Endodermal cell (in vitro differentiated cells): ENCODE results near the gene RFC4. TPM values are rescaled to one million over a fixed set of nuclear protein-coding genes. Genes with fewer than 3 reads are reported as not detected.

Source experiments
- DNase-seq: peaks from one replicate; pipeline ENCODE4 v3.0.0-alpha.2; 2017
- H3K27ac ChIP-seq: 2 replicates; pipeline ENCODE4 v1.5.1; 2013; ENCODE audit warnings: mild to moderate bottlenecking, low read depth, low read length, moderate library complexity
- H3K27me3 ChIP-seq: 2 replicates; pipeline ENCODE4 v1.6.1; 2013; ENCODE audit warnings: mild to moderate bottlenecking, low read length, moderate library complexity; ENCODE audit not compliant: insufficient read depth, control insufficient read depth, poor library complexity, severe bottlenecking
- H3K36me3 ChIP-seq: 2 replicates; pipeline ENCODE4 v1.7.0; 2013; ENCODE audit warnings: mild to moderate bottlenecking, low read length, moderate library complexity; ENCODE audit not compliant: control insufficient read depth, insufficient read depth
- H3K4me1 ChIP-seq: one replicate; pipeline ENCODE4 v1.7.0; 2013; ENCODE audit warnings: low read length; ENCODE audit not compliant: control insufficient read depth, insufficient read depth
- H3K4me3 ChIP-seq: 2 replicates; pipeline ENCODE4 v1.5.1; 2013; ENCODE audit warnings: mild to moderate bottlenecking, low read length, moderate library complexity
- H3K9ac ChIP-seq: 2 replicates; pipeline ENCODE4 v1.6.1; 2013; ENCODE audit warnings: mild to moderate bottlenecking, low read length, moderate library complexity; ENCODE audit not compliant: poor library complexity, severe bottlenecking; ENCODE audit errors: extremely low read depth
- H3K9me3 ChIP-seq: 2 replicates; pipeline ENCODE4 v1.6.1; 2013; ENCODE audit warnings: mild to moderate bottlenecking, low read length, moderate library complexity; ENCODE audit not compliant: control insufficient read depth
- H3K27ac Mint-ChIP-seq: 2 replicates; pipeline ENCODE4 v1.8.0; 2020; ENCODE audit warnings: mixed read lengths
- H3K27me3 Mint-ChIP-seq: 2 replicates; pipeline ENCODE4 v1.8.0; 2021; ENCODE audit warnings: mild to moderate bottlenecking, mixed read lengths; ENCODE audit not compliant: insufficient read depth
- H3K36me3 Mint-ChIP-seq: 2 replicates; pipeline ENCODE4 v1.8.0; 2020; ENCODE audit warnings: low read depth, mixed read lengths
- H3K4me1 Mint-ChIP-seq: 2 replicates; pipeline ENCODE4 v1.8.0; 2020; ENCODE audit warnings: mixed read lengths
- H3K4me3 Mint-ChIP-seq: 2 replicates; pipeline ENCODE4 v1.8.0; 2020; ENCODE audit warnings: mild to moderate bottlenecking, moderate library complexity, mixed read lengths
- H3K9me3 Mint-ChIP-seq: 2 replicates; pipeline ENCODE4 v1.8.0; 2020; ENCODE audit warnings: mild to moderate bottlenecking, mixed read lengths
- CTCF ChIP-seq: fragments of 200-600 bp; sonication (generic); conservative IDR thresholded peaks from 2 replicates; pipeline ENCODE4 v1.5.0; 2021; ENCODE audit warnings: antibody characterized with exemption, mild to moderate bottlenecking
- WGBS, 2 experiments: methylation state at CpG; one replicate each; pipeline versions ENCODE4 v1.1.5 to v1.1.7; 2013; ENCODE audit warnings: missing lambda C conversion rate in 2 of 2, mixed read lengths in 1 of 2; ENCODE audit not compliant: insufficient coverage in 1 of 2, insufficient read length in 1 of 2; 5-methylcytosine and 5-hydroxymethylcytosine counted together
- total RNA-seq, 2 donors: library from RNA; stranded (reverse); fragmentation: NEBNext Ultra II Directional in 1 of 2; extraction: Animal tissue kit (Norgen Biotek cat#: 25700) in 1 of 2; gene quantifications; 2 replicates in 1 of 2; 3 replicates in 1 of 2; pipeline ENCODE4 v1.2.1, GENCODE V29; 2021

RFC4 gene
- total RNA-seq, 2 donors from 2014 or later, result 57.6 to 111 TPM

- Histone ChIP-seq H3K9ac (no peak overlapping the region), H3K27me3 (peaks cover 16% of the 10 kb centered on the region), H3K27ac (no peak overlapping the region), H3K4me3 (no peak overlapping the region), H3K36me3 (no peaks in the 10 kb centered on the region), H3K9me3 (no peaks in the 10 kb centered on the region), H3K4me1 (no peaks in the 10 kb centered on the region)
- Mint-ChIP-seq H3K4me1 (peaks cover 9% of the 10 kb centered on the region), H3K36me3 (no peaks in the 10 kb centered on the region), H3K9me3 (no peaks in the 10 kb centered on the region), H3K4me3 (no peak overlapping the region), H3K27ac (no peak overlapping the region), H3K27me3 (peaks cover 85% of the 10 kb centered on the region)
- DNase-seq, result peak; percentile 93
- TF ChIP-seq CTCF, result peak; percentile 57
- WGBS, 2 experiments, result 11 to 44% methylated on average over 2 to 6 of the region's 8 CpGs
Observed at GRCh38 chr3:186775999-186776398, 30.3 kb downstream of the RFC4 start.

DNA sequence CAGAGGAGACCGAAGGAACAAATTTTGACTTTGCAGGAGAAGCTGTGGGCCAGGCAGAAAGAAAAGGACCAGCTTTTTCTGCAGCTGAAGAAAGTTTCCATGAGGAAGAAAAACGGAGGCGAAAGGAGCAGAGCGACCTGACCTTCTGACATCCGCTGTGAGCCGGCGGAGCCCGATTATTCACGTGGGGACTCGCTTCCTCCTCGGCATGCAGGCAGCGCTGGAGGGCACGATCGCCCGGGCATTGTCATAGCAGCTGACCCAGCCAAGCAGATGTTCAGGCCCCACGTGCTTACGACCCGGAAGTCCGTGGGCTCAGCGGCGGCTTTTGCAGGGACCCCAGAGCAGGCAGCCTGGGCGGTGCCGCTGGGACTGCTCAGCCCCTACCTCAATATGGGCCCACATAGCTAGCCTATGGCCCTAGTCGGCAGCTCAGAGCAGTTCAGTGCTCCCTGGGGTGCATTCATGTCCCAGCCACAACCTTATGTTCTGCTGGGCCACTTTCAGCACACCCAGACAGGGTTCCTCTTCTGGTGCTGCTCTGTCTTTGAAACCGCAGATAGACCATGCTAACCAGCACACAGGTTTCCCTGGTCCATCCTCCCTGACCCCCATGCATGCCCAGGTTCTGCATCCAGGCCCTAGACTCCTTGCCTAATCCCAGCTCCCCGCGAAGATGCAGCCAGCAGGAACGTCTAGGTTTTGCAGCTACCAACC, 33.4 kb downstream of the RFC4 start:
- no peak overlapping the region for H3K9ac ChIP-seq
- H3K27me3 ChIP-seq, result no peaks in the 10 kb centered on the region
- H3K9me3 ChIP-seq, result no peaks in the 10 kb centered on the region
- Mint-ChIP-seq H3K4me3 (peak overlapping the region; percentile 47), H3K4me1 (peaks cover 9% of the 10 kb centered on the region), H3K27me3 (peaks cover 77% of the 10 kb centered on the region), H3K27ac (no peak overlapping the region), H3K9me3 (no peaks in the 10 kb centered on the region), H3K36me3 (no peaks in the 10 kb centered on the region)
- H3K4me3 ChIP-seq, result no peak overlapping the region
- H3K27ac ChIP-seq, result no peak overlapping the region
- no peaks in the 10 kb centered on the region for H3K4me1 ChIP-seq
- DNase-seq, result peak; percentile 84
- H3K36me3 ChIP-seq, result no peaks in the 10 kb centered on the region
- TF ChIP-seq CTCF, result no peak
- whole genome bisulfite sequencing, 2 experiments, result 87 to 89% methylated on average over 14 to 28 of the region's 28 CpGs

DNA sequence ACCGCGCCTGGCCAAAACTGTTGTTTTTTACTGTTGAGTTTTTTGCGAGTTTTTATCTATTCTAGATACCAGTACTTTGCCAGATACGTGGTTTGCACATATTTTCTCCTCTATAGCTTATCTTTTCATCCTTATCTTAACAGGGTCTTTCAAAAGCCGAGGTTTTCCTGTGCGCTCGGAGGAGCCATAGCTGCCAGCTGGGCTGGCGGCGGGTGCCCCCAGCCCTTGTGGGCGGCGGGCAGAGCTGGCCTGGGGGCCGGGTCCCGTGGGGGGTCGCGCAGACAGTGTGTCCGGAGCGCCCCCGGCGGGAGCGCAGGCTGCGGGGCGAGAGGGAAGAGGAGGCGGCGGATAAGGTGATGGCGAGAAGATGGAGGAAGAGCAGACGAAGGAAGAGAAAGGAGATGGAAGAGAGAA, 34.0 kb downstream of the RFC4 start:
- WGBS, 2 experiments, result 91 to 94% methylated on average over 13 to 26 of the region's 26 CpGs
- H3K9me3 ChIP-seq, result no peaks in the 10 kb centered on the region
- DNase-seq, result peak; percentile 66
- no peaks in the 10 kb centered on the region for H3K27me3 ChIP-seq
- no peak overlapping the region for H3K9ac ChIP-seq
- Mint-ChIP-seq H3K27me3 (peaks cover 79% of the 10 kb centered on the region), H3K9me3 (no peaks in the 10 kb centered on the region), H3K4me1 (peaks cover 9% of the 10 kb centered on the region), H3K4me3 (peak overlapping the region; percentile 47), H3K27ac (no peak overlapping the region), H3K36me3 (no peaks in the 10 kb centered on the region)
- TF ChIP-seq CTCF, result no peak
- no peaks in the 10 kb centered on the region for H3K36me3 ChIP-seq
- no peaks in the 10 kb centered on the region for H3K4me1 ChIP-seq
- no peak overlapping the region for H3K4me3 ChIP-seq
- H3K27ac ChIP-seq, result no peak overlapping the region
